DOHH2 (cell line): ENCODE data around the gene GPR78.

ENCODE experiments used
- H3F3A ChIP-seq: fragments of 200-600 bp; sonication (generic), shearing (Covaris generic); 2 replicates; pipeline ENCODE4 v1.6.0; 2016; ENCODE audit warnings: antibody characterized with exemption, mild to moderate bottlenecking; ENCODE audit not compliant: control insufficient read depth, insufficient read depth
- H3K27ac ChIP-seq: fragments of 200-600 bp; sonication (generic); 2 replicates; pipeline ENCODE4 v1.5.1; 2014; ENCODE audit warnings: low read depth, mild to moderate bottlenecking, low read length, moderate library complexity
- H3K27me3 ChIP-seq: fragments of 200-600 bp; sonication (generic); 2 replicates; pipeline ENCODE4 v1.6.1; 2014; ENCODE audit warnings: mild to moderate bottlenecking, low read length, mixed read lengths; ENCODE audit not compliant: control insufficient read depth
- H3K36me3 ChIP-seq: fragments of 200-600 bp; sonication (generic); 2 replicates; pipeline ENCODE4 v1.6.1; 2014; ENCODE audit warnings: mild to moderate bottlenecking, low read length, moderate library complexity, mixed read lengths; ENCODE audit not compliant: control insufficient read depth
- H3K4me1 ChIP-seq: fragments of 200-600 bp; sonication (generic); 2 replicates; pipeline ENCODE4 v1.6.1; 2014; ENCODE audit warnings: mild to moderate bottlenecking, low read length, mixed read lengths; ENCODE audit not compliant: control insufficient read depth
- H3K4me2 ChIP-seq: fragments of 200-600 bp; sonication (generic); 2 replicates; pipeline ENCODE4 v1.6.0; 2014; ENCODE audit warnings: mild to moderate bottlenecking, low read length, moderate library complexity
- H3K4me3 ChIP-seq: fragments of 200-600 bp; sonication (generic); 2 replicates; pipeline ENCODE4 v1.5.1; 2014; ENCODE audit warnings: mild to moderate bottlenecking, low read length, mixed read lengths
- H3K79me2 ChIP-seq: fragments of 200-600 bp; sonication (generic); 2 replicates; pipeline ENCODE4 v1.6.1; 2014; ENCODE audit warnings: mild to moderate bottlenecking, low read length, mixed read lengths; ENCODE audit not compliant: control insufficient read depth
- H3K9me2 ChIP-seq: fragments of 200-600 bp; sonication (generic); replicated peaks from 2 replicates; pipeline ENCODE4 v1.6.1; 2014; ENCODE audit warnings: mild to moderate bottlenecking, low read length, mixed read lengths; ENCODE audit not compliant: control insufficient read depth
- H3K9me3 ChIP-seq: fragments of 200-600 bp; sonication (generic); 2 replicates; pipeline ENCODE4 v1.6.1; 2014; ENCODE audit warnings: antibody characterized with exemption, low read length, mixed read lengths; ENCODE audit not compliant: control insufficient read depth, insufficient read depth
- H4K20me1 ChIP-seq: fragments of 200-600 bp; sonication (generic); 2 replicates; pipeline ENCODE4 v1.6.0; 2014; ENCODE audit warnings: low read depth, mild to moderate bottlenecking, antibody characterized with exemption, low read length, moderate library complexity; ENCODE audit not compliant: control insufficient read depth, insufficient read depth
- EZH2phosphoT487 ChIP-seq: fragments of 200-600 bp; sonication (generic); IDR thresholded peaks from 2 replicates; pipeline ENCODE4 v1.6.1; 2017; ENCODE audit warnings: borderline replicate concordance, mild to moderate bottlenecking, antibody characterized with exemption, low read length, moderate library complexity, mixed read lengths
- TF ChIP-seq, protein P1 (sequence below): fragments of 200-600 bp; sonication (generic); IDR thresholded peaks from one replicate; pipeline ENCODE4 v1.5.1; 2014; ENCODE audit warnings: antibody characterized with exemption, mild to moderate bottlenecking, low read depth, low read length; ENCODE audit not compliant: poor library complexity, severe bottlenecking

The GPR78 gene

DNA sequence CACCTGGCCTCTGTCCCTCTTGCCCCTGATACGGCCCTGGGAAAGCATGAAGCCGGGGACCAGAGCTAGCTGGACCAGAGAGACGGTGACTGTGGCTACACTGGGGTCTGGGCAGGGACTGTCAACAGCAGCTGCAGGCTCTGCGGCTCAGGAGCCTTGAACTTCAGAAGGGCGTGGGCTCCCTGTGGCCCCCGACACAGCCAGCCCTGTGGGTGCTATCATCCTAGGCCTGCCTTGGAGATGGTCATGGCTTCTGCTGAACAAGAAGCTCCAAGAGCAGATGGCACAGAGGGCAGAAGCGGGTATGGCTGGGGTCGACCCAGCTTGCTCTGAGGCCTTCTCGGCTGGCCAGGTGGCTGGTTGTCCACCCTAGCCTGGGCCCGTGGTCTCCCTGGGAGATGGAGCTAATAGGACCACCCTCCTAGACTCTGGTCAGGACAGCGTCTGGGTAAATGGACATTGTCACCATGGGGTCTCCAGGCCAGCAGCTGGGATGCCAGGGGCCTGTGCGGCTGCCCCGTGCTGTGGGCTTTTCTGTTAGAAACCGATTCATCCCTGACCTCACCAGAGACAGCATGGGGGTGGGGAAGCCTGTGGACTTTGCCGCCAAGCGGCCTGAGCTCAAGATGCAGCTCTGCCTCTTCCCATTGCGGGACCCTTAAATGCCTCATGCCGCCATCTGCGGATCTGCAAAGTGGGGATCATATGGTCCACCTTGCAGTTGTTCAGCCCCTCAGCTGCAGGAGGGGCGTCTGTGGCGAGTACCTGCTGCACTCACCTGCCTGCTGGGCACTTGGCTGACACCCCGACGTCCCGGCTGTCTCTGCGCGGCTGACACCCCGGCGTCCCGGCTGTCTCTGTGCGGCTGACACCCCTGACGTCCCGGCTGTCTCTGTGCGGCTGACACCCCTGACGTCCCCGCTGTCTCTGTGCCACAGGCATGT lies 33.5 kb downstream of the GPR78 start:
- Histone ChIP-seq H3K27ac (no peak overlapping the region), H3K79me2 (no peaks in the 10 kb centered on the region), H3K9me2 (no peaks in the 10 kb centered on the region), H3K4me3 (no peak overlapping the region), H3K9me3 (no peaks in the 10 kb centered on the region), H3F3A (no peaks in the 10 kb centered on the region), H3K36me3 (no peaks in the 10 kb centered on the region), H3K27me3 (no peaks in the 10 kb centered on the region), H3K4me2 (no peak overlapping the region), H4K20me1 (no peaks in the 10 kb centered on the region), H3K4me1 (no peaks in the 10 kb centered on the region)
- TF ChIP-seq, protein P1, sequence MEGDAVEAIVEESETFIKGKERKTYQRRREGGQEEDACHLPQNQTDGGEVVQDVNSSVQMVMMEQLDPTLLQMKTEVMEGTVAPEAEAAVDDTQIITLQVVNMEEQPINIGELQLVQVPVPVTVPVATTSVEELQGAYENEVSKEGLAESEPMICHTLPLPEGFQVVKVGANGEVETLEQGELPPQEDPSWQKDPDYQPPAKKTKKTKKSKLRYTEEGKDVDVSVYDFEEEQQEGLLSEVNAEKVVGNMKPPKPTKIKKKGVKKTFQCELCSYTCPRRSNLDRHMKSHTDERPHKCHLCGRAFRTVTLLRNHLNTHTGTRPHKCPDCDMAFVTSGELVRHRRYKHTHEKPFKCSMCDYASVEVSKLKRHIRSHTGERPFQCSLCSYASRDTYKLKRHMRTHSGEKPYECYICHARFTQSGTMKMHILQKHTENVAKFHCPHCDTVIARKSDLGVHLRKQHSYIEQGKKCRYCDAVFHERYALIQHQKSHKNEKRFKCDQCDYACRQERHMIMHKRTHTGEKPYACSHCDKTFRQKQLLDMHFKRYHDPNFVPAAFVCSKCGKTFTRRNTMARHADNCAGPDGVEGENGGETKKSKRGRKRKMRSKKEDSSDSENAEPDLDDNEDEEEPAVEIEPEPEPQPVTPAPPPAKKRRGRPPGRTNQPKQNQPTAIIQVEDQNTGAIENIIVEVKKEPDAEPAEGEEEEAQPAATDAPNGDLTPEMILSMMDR = no peak
- no peak for TF ChIP-seq EZH2phosphoT487

DNA sequence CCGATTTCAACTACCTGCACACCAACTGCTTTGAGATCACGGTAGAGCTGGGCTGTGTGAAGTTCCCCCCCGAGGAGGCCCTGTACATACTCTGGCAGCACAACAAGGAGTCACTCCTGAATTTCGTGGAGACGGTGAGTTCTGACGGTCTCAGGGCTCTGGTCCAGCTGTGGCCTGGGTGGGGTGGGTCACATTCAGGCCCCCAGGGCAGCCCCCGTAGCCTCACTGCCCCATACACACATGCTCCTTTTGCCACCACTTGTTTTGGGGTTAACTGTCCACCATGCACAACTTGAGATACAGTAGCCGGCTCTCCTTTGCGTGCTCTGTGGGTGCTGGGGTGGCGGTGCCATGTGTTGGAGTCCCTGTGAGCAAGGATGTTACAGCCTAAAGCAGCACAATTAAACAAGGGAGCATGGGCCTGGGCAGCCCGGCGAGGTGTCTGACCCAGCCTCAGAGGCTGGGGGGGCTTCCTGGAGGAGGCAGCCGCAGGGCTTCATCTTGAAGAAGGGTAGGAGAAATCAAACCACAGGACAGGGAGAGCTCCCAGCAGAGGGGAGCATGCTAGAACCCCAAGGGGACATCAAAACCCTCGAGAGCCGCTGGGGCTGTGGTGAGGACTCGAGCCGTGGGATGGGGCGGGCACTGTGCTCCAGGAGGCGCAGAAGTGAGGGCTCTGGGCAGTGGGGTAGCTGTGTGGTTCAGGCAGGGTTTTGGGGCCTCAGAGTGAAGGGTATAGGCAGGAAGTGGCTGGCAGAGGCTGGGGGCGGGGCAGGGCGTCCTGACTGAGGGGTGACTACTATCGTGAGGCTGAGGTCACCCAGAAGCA lies 34.4 kb downstream of the GPR78 start:
- no peak for TF ChIP-seq EZH2phosphoT487
- TF ChIP-seq, protein P1 = no peak
- Histone ChIP-seq H3K4me3 (no peak overlapping the region), H3K9me3 (no peaks in the 10 kb centered on the region), H3K79me2 (no peaks in the 10 kb centered on the region), H3K9me2 (no peaks in the 10 kb centered on the region), H3K4me2 (no peak overlapping the region), H3K36me3 (no peaks in the 10 kb centered on the region), H3F3A (no peaks in the 10 kb centered on the region), H3K27ac (no peak overlapping the region), H3K4me1 (no peaks in the 10 kb centered on the region), H3K27me3 (no peaks in the 10 kb centered on the region), H4K20me1 (no peaks in the 10 kb centered on the region)

DNA sequence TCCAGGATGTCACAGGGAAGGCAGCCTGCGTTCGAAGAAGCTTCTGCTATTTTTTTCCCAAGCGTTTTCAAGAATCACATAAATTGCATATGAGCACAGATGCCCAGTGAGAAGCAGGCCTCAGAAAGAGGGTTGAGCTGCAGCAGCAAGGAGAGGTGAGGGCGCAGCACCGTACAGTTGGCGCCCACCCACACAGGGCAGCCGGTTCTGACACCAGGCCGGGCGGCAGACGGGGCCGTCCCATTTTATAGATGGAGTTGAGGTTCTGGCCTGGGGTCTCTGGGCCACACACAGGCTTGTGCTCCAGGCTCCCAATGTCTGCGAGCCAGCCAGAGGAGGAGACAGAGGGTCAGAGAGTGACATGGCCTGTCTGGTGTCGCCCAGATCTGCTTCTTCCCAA lies 35.2 kb downstream of the GPR78 start:
- TF ChIP-seq, protein P1 = no peak
- TF ChIP-seq EZH2phosphoT487 = no peak
- Histone ChIP-seq H3K27me3 (no peaks in the 10 kb centered on the region), H3K4me2 (no peak overlapping the region), H3F3A (no peaks in the 10 kb centered on the region), H3K27ac (no peak overlapping the region), H3K4me3 (no peak overlapping the region), H3K4me1 (no peaks in the 10 kb centered on the region), H3K9me2 (no peaks in the 10 kb centered on the region), H3K9me3 (no peaks in the 10 kb centered on the region), H3K79me2 (no peaks in the 10 kb centered on the region), H4K20me1 (no peaks in the 10 kb centered on the region), H3K36me3 (no peaks in the 10 kb centered on the region)
